Left ventricle myocardium superior (tissue), 1 donor: ENCODE data around the gene OR5C1. TPM values are rescaled to one million over a fixed set of nuclear protein-coding genes. Genes with fewer than 3 reads are reported as not detected.

Experiments
- ATAC-seq: fragments of 200-7000 bp; cut with Tn5 transposase; one replicate; pipeline ENCODE4 v1.9.1; 2020; ENCODE audit warnings: mild to moderate bottlenecking, moderate library complexity
- DNase-seq: peaks from one replicate; pipeline ENCODE4 v3.0.0-alpha.2; 2020
- intact Hi-C: fragments of 100-400 bp; cut with micrococcal nuclease; formaldehyde crosslinking; loops from one replicate; pipeline ENCODE4 v1.11.0; 2022
- long read RNA-seq: library from polyadenylated mRNA; unstranded; transcript quantifications from one replicate; pipeline ENCODE4 v2.0.0, GENCODE V29; 2021
- total RNA-seq: library from RNA; stranded (reverse); fragmentation: NEBNext Ultra II Directional; extraction: Animal tissue kit (Norgen Biotek cat#: 25700); gene quantifications from one replicate; pipeline ENCODE4 v1.2.1, GENCODE V29; 2021
- donor health status: DM: no; HTN: yes; CAD: no; lungs with severe emphysema.

The OR5C1 gene
- total RNA-seq: not detected
- long read RNA-seq: 0 reads

GRCh38 chr9:122788831-122789230, at the start of gene OR5C1:
OR5C1 (plus strand) TSS chr9:122788933; CDS start chr9:122788933, 0 bp downstream.
- DNase-seq: no peak
- ATAC-seq: no peak
- intact Hi-C loops: no loop called here

DNA sequence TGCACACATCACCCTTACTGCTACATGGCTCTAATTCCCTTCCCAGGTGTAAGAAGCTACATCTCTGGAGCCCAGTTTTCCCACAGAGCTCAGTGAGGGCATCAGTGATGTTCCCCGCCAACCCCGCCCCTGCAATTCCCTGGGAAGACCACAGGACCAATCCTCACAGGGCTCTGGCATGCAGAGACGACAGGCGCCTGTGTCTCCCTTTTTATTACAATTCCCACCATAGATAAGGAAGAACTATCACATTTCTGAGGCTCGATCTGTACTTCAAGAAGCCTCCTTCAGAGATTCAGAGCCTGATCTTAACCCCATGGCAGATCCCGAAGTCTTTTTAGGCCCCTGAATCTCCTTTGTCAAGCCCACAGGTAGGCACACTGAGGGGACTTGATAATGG, 46.7 kb upstream of the OR5C1 start, which contains the start of gene OR1L6:
Gene OR1L6, plus strand, starts transcription at position 301 of the 400 bp plus-strand sequence. CDS start 7,545 bp downstream, outside the sequence.
- DNase-seq (no peak), ATAC-seq (no peak)
- intact Hi-C loops: no loop called here

- ATAC-seq: no peak
- DNase-seq: no peak
- intact Hi-C loops: no loop called here
These were observed 33.9 kb upstream of the OR5C1 start for GRCh38 chr9:122754825-122755224.

DNA sequence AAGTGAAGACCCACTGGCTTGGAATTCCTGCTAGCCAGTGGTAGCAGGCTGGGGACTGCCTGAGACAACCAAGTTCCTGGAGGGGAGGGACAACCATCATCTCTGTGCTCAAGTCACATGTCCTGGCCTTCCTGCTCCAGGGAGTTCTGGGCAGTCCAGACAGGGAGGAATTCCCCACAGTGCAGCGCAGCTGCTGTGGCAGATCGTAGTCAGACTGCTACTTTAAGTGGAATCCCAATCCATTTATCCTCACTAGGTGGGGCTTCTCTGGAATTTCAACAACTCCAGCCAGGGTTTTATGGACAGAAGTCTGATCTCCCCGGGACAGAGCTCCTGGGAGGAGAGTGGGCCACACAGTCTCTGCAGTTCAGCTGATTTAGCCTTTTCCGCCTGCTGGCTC, 20.9 kb upstream of the OR5C1 start:
- DNase-seq: no peak
- intact Hi-C loops: no loop called here
- ATAC-seq: no peak

GRCh38 chr9:122777052-122777451, 11.7 kb upstream of the OR5C1 start:
- DNase-seq (no peak), ATAC-seq (no peak)
- intact Hi-C loops: no loop called here

DNA sequence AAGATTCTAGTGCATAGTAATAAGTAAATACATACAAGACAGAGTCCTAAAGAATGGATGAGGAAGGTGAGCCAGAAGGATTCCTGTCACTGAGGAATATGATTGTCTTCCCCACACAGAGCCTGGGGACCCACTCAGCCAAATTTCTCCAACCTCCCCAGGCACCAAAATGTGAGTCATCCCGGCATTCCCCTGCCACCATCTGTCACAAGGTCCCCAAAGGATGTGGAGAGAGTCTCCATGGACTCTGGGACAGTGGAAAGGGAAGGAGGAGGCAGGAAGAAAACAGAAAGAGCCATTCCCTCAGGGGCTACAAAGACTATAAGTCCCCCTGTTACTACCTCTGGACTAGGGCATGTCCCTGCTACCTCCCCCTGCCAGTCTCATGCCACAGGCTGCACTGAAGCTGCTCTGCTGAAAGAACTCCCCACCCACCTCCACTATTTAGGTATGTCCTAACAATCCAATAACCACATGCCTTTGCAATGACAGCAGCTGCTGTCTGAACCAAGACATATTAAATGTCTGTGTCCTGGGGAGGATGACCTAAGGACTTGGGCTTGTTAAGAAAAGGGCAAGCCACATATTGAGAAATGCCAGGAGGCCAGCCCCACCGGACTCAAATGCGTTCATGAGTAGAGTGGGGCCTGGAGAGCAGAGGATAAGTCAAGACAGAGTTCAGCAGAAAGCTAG, 10.7 kb upstream of the OR5C1 start:
- no peak for DNase-seq
- ATAC-seq: no peak
- intact Hi-C loops: no loop called here

- DNase-seq (no peak), ATAC-seq (no peak)
- intact Hi-C loops: no loop called here
These were observed 9.6 kb upstream of the OR5C1 start for GRCh38 chr9:122779181-122779580.

- ATAC-seq (no peak), DNase-seq (no peak)
- intact Hi-C loops: no loop called here
These were observed 8.7 kb upstream of the OR5C1 start for GRCh38 chr9:122780026-122780425.

DNA sequence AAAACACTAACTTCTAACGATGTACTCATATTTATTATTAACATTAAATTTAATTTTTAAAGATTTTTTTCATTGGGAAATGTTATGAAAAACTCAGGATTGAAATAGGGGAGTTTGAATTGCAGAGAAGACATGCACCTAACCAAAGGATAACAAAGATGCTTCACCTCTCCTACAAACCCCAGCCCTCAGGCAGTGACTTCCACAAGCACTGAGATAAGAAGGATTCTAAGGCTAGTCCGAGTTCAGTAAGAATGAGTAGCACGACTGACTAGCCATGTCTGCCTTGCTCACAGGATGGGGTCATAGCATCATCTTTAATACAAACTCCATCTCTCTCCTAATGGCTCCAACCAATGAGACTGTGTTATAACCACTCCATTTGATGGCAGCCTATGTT, 7.1 kb upstream of the OR5C1 start:
- intact Hi-C loops: no loop called here
- DNase-seq: no peak
- no peak for ATAC-seq

DNA sequence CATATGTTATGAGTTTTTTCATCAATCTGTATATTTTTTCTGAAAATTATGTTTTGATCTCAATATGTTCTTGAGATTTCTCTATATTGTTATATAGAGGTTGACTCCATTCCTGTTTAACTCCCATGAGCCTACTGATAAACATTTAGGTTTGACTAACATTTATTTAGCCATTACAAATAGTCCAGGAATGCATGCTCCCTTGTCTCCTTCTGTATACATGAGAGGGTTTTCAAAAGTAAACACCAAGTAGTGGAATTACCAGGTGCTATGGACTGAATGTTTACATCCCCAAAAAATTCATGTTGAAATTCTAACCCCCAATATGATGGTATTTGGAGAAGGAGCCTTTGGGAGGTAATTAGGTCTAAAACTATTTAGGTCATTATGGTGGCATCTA, 3.5 kb upstream of the OR5C1 start:
- no peak for DNase-seq
- intact Hi-C loops: no loop called here
- ATAC-seq: no peak

GRCh38 chr9:122786338-122786737, 2.4 kb upstream of the OR5C1 start:
- no peak for DNase-seq
- ATAC-seq: no peak
- intact Hi-C loops: no loop called here

GRCh38 chr9:122789256-122790046, 718 bp downstream of the OR5C1 start:
- ATAC-seq: no peak
- intact Hi-C loops: no loop called here
- no peak for DNase-seq

DNA sequence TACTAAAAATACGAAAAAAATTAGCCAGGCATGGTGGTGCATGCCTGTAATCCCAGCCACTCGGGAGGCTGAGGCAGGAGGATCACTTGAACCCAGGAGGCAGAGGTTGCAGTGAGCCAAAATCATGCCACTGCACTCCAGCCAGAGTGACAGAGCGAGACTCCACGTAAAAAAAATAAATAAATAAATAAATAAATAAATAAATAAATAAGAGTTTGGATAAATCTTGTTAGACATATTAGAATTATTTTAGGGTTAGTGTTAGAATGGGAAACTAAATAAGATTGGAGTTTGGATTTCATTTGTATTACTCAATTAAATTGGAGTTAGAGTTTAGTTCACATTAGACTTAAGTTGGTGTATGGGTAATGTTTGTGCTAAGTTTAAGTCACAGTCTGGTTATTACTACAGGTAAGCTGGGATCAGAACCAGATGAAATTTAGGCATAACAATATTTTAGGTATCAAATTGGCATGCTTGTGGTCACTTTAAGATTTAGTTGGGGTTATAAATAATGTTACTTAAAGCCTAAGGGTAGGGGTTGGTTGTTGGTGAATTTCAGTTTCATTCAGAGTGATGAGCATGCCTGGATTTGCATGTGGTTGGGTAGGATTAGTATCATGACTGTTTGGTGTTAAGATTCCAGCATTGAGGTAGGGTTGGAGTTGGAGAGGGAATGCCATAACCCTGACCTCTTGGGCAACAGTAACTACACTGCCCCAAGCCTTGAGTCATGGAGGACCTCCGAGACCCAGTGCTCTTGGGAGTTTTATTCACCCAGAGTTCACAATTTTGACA, 3.3 kb downstream of the OR5C1 start:
- DNase-seq: no peak
- ATAC-seq: no peak
- intact Hi-C loops: no loop called here

DNA sequence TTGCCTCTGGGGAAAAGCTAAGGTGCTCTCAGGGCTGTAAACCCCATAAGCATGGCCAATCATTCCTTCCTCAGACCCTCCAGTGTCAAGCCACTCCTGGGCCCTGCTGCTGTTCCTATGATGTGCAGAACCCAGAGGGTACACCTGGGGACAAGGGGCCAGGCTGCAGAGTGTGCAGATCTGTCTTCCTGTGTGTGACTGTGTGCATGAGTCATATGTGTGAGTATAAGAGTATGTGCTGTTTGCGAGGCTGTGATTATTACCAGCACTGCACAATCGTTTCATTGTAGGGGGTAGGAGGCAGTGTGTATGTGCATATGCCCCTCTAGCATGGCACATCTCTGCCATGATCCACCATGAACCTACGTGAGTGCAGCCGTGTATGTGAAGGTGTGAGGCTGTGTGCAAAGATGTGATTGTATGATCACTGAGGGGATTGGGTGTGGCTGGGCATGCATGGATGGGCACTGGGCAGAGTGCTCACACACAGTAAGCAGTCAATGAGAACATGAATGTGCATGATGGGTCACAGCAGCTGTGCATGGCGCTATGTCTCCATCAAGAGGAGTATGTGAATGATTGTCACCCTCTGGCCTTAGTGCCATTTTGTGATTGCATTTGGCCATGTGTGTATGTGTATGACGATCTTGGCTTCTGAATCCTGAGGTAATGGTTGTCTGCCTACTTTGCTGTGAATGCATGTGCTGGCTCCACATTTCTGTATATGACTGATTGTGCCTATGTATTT, 8.8 kb downstream of the OR5C1 start:
- ATAC-seq: no peak

GRCh38 chr9:122800066-122801060, 11.6 kb downstream of the OR5C1 start, which contains the start of gene OR1K1:
OR1K1 (plus strand) TSS chr9:122800123; CDS start chr9:122800123, 0 bp downstream.
- no peak for ATAC-seq
- intact Hi-C loops: no loop called here
- no peak for DNase-seq

More for the DNA sequence above, 8.8 kb downstream of the OR5C1 start:
- intact Hi-C loops: no loop called here
- DNase-seq: no peak

DNA sequence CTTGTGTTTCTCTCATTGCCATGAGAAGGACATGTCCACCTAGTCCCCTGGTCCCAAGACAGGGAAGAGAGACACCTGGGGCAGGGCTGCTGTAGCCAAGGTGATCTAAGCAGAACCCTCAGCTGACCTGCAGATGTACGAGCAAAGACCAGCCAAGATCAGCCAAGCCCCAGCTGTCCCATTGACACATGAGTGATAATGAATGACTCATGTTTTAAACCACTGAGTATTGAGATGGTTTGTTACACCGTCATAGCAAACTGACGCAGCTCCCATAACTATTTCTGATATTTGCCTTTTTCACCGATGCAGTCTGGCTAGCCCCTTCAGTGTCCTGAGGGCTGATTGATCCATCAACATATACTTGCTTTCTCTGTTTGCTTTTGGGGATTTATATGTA, 17.9 kb downstream of the OR5C1 start:
- intact Hi-C loops: no loop called here
- no peak for ATAC-seq
- no peak for DNase-seq

DNA sequence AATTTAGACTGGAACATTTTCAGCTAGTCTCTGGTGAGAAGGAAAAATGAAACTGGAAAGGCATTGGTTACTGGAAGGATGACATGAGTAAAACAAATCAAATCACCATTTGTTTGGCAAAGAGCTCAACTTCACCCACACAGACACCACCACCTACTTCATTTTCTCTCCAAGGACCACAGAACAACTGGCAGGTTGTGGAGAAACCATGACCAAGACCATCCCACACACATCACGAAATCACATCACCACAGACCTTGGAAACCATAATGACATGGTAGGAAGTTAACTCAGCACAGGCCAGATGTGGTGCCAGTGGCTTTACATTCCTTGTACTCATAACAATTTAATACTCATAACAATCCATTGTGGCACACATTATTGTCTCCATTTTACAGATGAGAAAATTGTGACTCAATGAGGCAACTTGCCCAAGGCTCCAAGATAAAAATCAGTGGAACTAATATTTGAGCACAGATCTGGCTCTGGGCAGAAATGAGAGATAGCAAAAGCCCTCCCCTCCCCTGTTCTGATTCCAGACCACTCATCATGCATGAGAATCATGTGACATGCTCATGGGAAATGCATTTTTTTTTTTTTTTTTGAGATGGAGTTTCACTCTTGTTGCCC, 18.7 kb downstream of the OR5C1 start:
- no peak for DNase-seq
- no peak for ATAC-seq
- intact Hi-C loops: no loop called here

- ATAC-seq: no peak
- intact Hi-C loops: no loop called here
These were observed 19.4 kb downstream of the OR5C1 start for GRCh38 chr9:122808141-122808540.

More at GRCh38 chr9:122808141-122808540, 19.4 kb downstream of the OR5C1 start:
- DNase-seq: no peak
